Keratinocyte (primary cell): Measurements from ENCODE around the gene STK32B. TPM values are rescaled to one million over a fixed set of nuclear protein-coding genes. Genes with fewer than 3 reads are reported as not detected.

Experiments
- DNase-seq: peaks from one replicate; pipeline ENCODE4 v3.0.0-alpha.2; 2011; ENCODE audit warnings: low read depth, missing footprints, low spot score
- FAIRE-seq: peaks from 2 replicates; lab custom pipeline; 2011; peaks lifted over from hg19 to GRCh38; lab: Jason Lieb, UNC
- H2AFZ ChIP-seq: 2 replicates; pipeline ENCODE4 v1.6.0; 2012; ENCODE audit warnings: low read length, control low read depth, inconsistent platforms; ENCODE audit not compliant: control insufficient read depth
- H3K27ac ChIP-seq: 2 replicates; pipeline ENCODE4 v1.5.1; 2011; ENCODE audit warnings: low read length; ENCODE audit not compliant: control insufficient read depth, insufficient read depth
- H3K27me3 ChIP-seq: 3 replicates; pipeline ENCODE4 v1.6.0; 2011; ENCODE audit warnings: low read length; ENCODE audit not compliant: control insufficient read depth, insufficient read depth; ENCODE audit errors: extremely low read depth
- H3K36me3 ChIP-seq, 2 experiments: 2 replicates in 1 of 2; 3 replicates in 1 of 2; pipeline ENCODE4 v1.5.1; 2011; ENCODE audit warnings: low read length in 2 of 2, mild to moderate bottlenecking in 1 of 2; ENCODE audit not compliant: control insufficient read depth in 2 of 2, insufficient read depth in 2 of 2; ENCODE audit errors: extremely low read depth in 1 of 2
- H3K4me1 ChIP-seq: 3 replicates; pipeline ENCODE4 v1.5.1; 2011; ENCODE audit warnings: low read length; ENCODE audit not compliant: control insufficient read depth, insufficient read depth; ENCODE audit errors: extremely low read depth
- H3K4me2 ChIP-seq: 3 replicates; pipeline ENCODE4 v1.6.0; 2011; ENCODE audit warnings: low read depth, low read length; ENCODE audit not compliant: control insufficient read depth, insufficient read depth; ENCODE audit errors: extremely low read depth
- H3K4me3 ChIP-seq, 3 experiments: fragments of 200-600 bp in 1 of 3; sonication (generic) in 1 of 3; 2 replicates in 2 of 3; 3 replicates in 1 of 3; pipeline ENCODE4 v1.5.1; 2011 to 2016; ENCODE audit warnings: low read length in 3 of 3, mild to moderate bottlenecking in 3 of 3, control low read depth in 2 of 3, inconsistent platforms in 1 of 3, low read depth in 1 of 3, mixed read lengths in 1 of 3, mixed run types in 1 of 3, moderate library complexity in 1 of 3; ENCODE audit not compliant: control insufficient read depth in 2 of 3, insufficient read depth in 2 of 3; ENCODE audit errors: extremely low read depth in 1 of 3
- H3K79me2 ChIP-seq: 2 replicates; pipeline ENCODE4 v1.6.0; 2012; ENCODE audit warnings: low read length; ENCODE audit not compliant: control insufficient read depth, insufficient read depth
- H3K9ac ChIP-seq: 3 replicates; pipeline ENCODE4 v1.6.0; 2011; ENCODE audit warnings: low read length; ENCODE audit not compliant: control insufficient read depth, insufficient read depth; ENCODE audit errors: extremely low read depth
- H3K9me1 ChIP-seq: 3 replicates; pipeline ENCODE4 v1.6.0; 2011; ENCODE audit warnings: low read length; ENCODE audit not compliant: control insufficient read depth, insufficient read depth; ENCODE audit errors: extremely low read depth
- H3K9me3 ChIP-seq: 2 replicates; pipeline ENCODE4 v1.5.1; 2012; ENCODE audit warnings: low read depth, low read length; ENCODE audit not compliant: control insufficient read depth
- H4K20me1 ChIP-seq: 3 replicates; pipeline ENCODE4 v1.6.0; 2011; ENCODE audit warnings: low read length; ENCODE audit not compliant: control insufficient read depth, insufficient read depth; ENCODE audit errors: extremely low read depth
- EZH2 ChIP-seq: IDR thresholded peaks from one replicate; pipeline ENCODE4 v1.6.1; 2012; ENCODE audit warnings: inconsistent platforms, mild to moderate bottlenecking, low read length, moderate library complexity
- dilution Hi-C: fragments of 300-500 bp; cut with MboI; formaldehyde crosslinking; loops from one replicate; pipeline ENCODE4 v1.7.0; 2020; ENCODE audit warnings: low sequenced_read_pairs; ENCODE audit not compliant: extremely low pct_ligation_motif_present
- polyA plus RNA-seq, 5 experiments: library from polyadenylated mRNA; depleted of rRNA in 3 of 5; stranded (reverse) in 3 of 5; stranded (forward) in 1 of 5; unstranded in 1 of 5; fragments of >200 nt; gene quantifications; 1 replicate in 1 of 5; 2 replicates in 3 of 5; 3 replicates in 1 of 5; pipeline versions ENCODE4 v1.2.1 to v1.2.3, GENCODE V29; 2011 to 2012; ENCODE audit warnings: missing spikeins in 2 of 5, low read depth in 1 of 5, low replicate concordance in 1 of 5
- TF ChIP-seq, protein P1 (sequence below), 3 experiments: IDR thresholded peaks in 1 of 3; conservative IDR thresholded peaks in 1 of 3; optimal IDR thresholded peaks in 1 of 3; 2 replicates in 2 of 3; 3 replicates in 1 of 3; pipeline versions ENCODE3 to v1.5.1; 2011; ENCODE audit warnings: low read length in 3 of 3, mild to moderate bottlenecking in 3 of 3, moderate library complexity in 2 of 3, control low read depth in 1 of 3, inconsistent platforms in 1 of 3; ENCODE audit not compliant: insufficient read depth in 2 of 3; ENCODE audit errors: extremely low read depth in 1 of 3

The STK32B gene
- polyA plus RNA-seq, 1 donor (not counting 4 experiments of a cell fraction or from before 2014, with no cell fraction given) = 3.4 TPM

DNA sequence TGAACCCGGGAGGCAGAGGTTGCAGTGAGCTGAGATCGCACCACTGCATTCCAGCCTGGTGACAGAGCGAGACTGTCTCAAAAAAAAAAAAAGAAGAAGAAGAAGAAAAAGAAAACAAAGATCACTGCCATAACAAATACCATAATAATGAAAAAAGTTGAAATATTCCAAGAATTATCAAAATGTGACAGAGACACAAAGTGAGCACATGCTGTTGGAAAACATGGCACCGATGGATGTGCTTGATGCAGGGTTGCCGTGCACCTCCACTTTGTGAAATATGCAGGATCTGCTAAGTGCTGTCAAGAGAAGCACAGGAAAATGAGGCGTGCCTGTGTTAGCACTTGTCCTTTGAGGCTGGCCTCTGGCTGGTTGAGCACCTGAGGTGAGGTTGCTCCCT lies 133.3 kb downstream of the STK32B start:
- DNase-seq (no peak), FAIRE-seq (no peak)
- H4K20me1 ChIP-seq = no peaks in the 10 kb centered on the region
- H2AFZ ChIP-seq = no peak overlapping the region
- no peaks in the 10 kb centered on the region for H3K27me3 ChIP-seq
- TF ChIP-seq EZH2 = no peak
- TF ChIP-seq, protein P1, sequence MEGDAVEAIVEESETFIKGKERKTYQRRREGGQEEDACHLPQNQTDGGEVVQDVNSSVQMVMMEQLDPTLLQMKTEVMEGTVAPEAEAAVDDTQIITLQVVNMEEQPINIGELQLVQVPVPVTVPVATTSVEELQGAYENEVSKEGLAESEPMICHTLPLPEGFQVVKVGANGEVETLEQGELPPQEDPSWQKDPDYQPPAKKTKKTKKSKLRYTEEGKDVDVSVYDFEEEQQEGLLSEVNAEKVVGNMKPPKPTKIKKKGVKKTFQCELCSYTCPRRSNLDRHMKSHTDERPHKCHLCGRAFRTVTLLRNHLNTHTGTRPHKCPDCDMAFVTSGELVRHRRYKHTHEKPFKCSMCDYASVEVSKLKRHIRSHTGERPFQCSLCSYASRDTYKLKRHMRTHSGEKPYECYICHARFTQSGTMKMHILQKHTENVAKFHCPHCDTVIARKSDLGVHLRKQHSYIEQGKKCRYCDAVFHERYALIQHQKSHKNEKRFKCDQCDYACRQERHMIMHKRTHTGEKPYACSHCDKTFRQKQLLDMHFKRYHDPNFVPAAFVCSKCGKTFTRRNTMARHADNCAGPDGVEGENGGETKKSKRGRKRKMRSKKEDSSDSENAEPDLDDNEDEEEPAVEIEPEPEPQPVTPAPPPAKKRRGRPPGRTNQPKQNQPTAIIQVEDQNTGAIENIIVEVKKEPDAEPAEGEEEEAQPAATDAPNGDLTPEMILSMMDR (optimal IDR thresholded peaks at IDR 0.05 in 1 of 3, IDR thresholded peaks at IDR 0.05 in 1 of 3, conservative IDR thresholded peaks at IDR 0.05 in 1 of 3; ENCODE audit: extremely low read depth in 1 of 3, insufficient read depth in 2 of 3, low read length in 3 of 3) = no peak
- no peaks in the 10 kb centered on the region for H3K79me2 ChIP-seq
- H3K9me1 ChIP-seq = no peaks in the 10 kb centered on the region
- H3K4me3 ChIP-seq = no peak overlapping the region
- dilution Hi-C loops = no loop called here
- no peaks in the 10 kb centered on the region for H3K4me1 ChIP-seq
- H3K9me3 ChIP-seq = no peaks in the 10 kb centered on the region
- H3K9ac ChIP-seq = no peak overlapping the region
- no peak overlapping the region for H3K4me2 ChIP-seq
- no peaks in the 10 kb centered on the region for H3K36me3 ChIP-seq
- no peak overlapping the region for H3K27ac ChIP-seq

DNA sequence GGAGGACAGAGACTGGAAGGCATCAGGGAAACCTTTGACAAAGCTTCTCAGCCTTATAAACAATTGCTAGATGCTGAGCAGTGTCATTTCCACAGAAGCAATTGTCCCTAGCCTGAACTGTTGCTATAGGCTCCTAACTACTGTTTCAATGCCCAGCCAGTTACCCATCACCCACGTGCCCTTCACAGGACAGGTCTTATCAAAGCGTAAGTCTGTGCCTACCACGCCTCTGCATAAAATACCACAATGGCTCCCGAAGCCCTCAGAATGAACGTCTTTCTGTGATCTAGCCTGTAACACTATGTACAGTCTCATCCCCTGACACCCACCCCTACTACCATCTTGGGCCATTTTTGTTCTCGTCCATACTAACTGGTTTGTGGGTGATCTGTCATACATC lies 134.3 kb downstream of the STK32B start:
- no peaks in the 10 kb centered on the region for H3K36me3 ChIP-seq
- no peaks in the 10 kb centered on the region for H3K79me2 ChIP-seq
- no peak overlapping the region for H3K9ac ChIP-seq
- no peaks in the 10 kb centered on the region for H3K4me1 ChIP-seq
- TF ChIP-seq, protein P1 (optimal IDR thresholded peaks at IDR 0.05 in 1 of 3, IDR thresholded peaks at IDR 0.05 in 1 of 3, conservative IDR thresholded peaks at IDR 0.05 in 1 of 3; ENCODE audit: extremely low read depth in 1 of 3, insufficient read depth in 2 of 3, low read length in 3 of 3) = no peak
- TF ChIP-seq EZH2 = no peak
- H3K27me3 ChIP-seq = no peaks in the 10 kb centered on the region
- dilution Hi-C loops = no loop called here
- FAIRE-seq = no peak
- no peaks in the 10 kb centered on the region for H4K20me1 ChIP-seq
- no peak for DNase-seq
- H2AFZ ChIP-seq = no peak overlapping the region
- H3K27ac ChIP-seq = no peak overlapping the region
- H3K4me2 ChIP-seq = no peak overlapping the region
- no peaks in the 10 kb centered on the region for H3K9me1 ChIP-seq
- no peak overlapping the region for H3K4me3 ChIP-seq
- H3K9me3 ChIP-seq = no peaks in the 10 kb centered on the region
